Activated CD8-positive, alpha-beta memory T cell treated with anti-CD3 and anti-CD28 coated beads for 36 hours (primary cell): ENCODE data around the gene WNK4. TPM values are rescaled to one million over a fixed set of nuclear protein-coding genes. Genes with fewer than 3 reads are reported as not detected.

ENCODE experiments used
- CTCF ChIA-PET: fragments of 350-600 bp; sonication (Branson Sonifier 250); formaldehyde crosslinking; loops from one replicate; lab custom pipeline; 2021; ENCODE audit warnings: antibody characterized with exemption; lab: Charles Lee
- POLR2A ChIA-PET: fragments of 350-600 bp; sonication (Branson Sonifier 250); formaldehyde crosslinking; loops from one replicate; lab custom pipeline; 2021; ENCODE audit warnings: antibody characterized with exemption; lab: Charles Lee
- total RNA-seq, 2 experiments: library from RNA; stranded (reverse); gene quantifications; one replicate each; pipeline ENCODE4 v1.2.3, GENCODE V29; 2021

Gene WNK4
- total RNA-seq, 2 experiments from 2014 or later = 0.23 to 0.38 TPM

DNA sequence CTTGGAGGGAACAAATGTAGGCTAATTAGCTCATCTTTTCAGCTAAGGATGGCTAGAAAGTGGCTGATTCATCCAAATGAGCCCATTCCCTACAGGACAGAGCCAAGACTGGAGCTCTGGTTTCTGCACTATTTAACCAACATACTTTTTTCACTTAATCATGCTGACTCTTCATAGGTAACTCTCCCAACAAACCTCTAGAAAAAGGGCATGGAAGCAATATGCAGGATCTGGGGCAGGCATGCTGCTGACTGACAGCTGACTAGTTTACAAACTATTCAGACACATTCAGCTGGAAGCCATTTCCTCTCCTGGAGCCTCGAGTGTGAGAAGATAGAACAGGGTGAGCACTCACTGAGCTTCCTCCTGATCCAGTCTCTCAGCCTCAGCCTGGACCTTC lies 37.5 kb downstream of the WNK4 start:
- CTCF ChIA-PET = interaction anchor here (0.6 to 1.7 kb wide), 2 partner anchors 12 to 14 kb away, joined by 3 to 5 read pairs; no protein-coding TSS in a partner anchor
- POLR2A ChIA-PET = no interaction called here

- ChIA-PET CTCF (interaction anchor here (1.1 to 1.7 kb wide), 3 partner anchors 15 to 240 kb away, joined by 3 to 5 read pairs (median 4); no protein-coding TSS in a partner anchor), POLR2A (no interaction called here)
Measured at GRCh38 chr17:42818379-42818778, 38.0 kb downstream of the WNK4 start.

DNA sequence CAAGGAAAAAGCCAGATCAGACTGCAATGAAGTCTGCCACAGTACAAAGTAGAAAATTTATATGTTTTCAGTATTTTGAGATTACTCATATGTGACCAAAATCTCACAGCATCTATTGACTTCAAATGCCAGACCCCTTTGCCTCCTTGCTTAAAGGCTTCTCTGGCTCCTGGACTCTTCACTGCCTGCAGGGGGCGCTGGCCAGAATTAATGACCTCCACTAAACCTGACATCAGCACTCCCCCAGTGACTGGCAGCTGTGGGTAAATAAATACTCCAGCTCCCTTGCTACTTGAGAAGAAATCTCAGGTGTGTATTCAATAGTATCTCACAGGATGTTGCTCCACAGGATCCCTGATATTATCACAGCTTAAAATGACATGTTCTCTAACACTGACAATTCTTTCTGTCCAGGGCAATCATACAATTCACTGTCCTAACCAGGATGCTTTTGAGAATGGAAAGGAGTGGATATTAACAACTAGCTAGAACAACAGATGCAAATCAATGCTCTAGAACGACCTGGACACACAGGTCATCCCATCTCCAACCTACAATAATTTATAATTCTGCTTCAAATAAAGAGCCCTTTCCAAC lies 39.6 kb downstream of the WNK4 start:
- POLR2A ChIA-PET = no interaction called here

GRCh38 chr17:42821176-42821575 lies 40.8 kb downstream of the WNK4 start:
- ChIA-PET POLR2A (no interaction called here), CTCF (interaction anchor here (1.0 to 1.6 kb wide), 3 partner anchors 17 to 36 kb away, joined by 3 to 6 read pairs (median 4); no protein-coding TSS in a partner anchor)

More for the DNA sequence above, 39.6 kb downstream of the WNK4 start:
- CTCF ChIA-PET = interaction anchor here (0.6 to 1.6 kb wide), 7 partner anchors 9 to 296 kb away, joined by 3 to 6 read pairs (median 3); no protein-coding TSS in a partner anchor

- ChIA-PET CTCF (no interaction called here), POLR2A (no interaction called here)
Measured at GRCh38 chr17:42827472-42827871, 47.1 kb downstream of the WNK4 start.

DNA sequence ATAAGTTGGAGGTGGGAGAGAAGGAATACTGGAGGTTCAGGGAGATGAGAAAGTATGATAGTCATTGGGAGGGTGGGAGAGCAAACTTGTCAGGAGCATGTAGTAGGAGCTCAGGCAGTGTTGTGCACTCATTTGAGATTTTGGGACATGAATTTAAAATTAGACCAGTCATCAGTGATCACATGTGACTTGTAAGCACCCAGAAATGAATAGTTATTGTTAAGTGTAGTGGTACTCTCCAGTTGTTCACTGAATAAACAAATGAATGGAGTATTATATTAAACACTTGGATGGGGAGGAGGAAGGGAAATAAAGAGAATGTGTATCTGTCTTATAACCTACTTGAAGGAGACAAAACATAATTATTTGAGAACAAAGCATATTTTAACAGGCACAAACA lies 50.6 kb downstream of the WNK4 start:
- CTCF ChIA-PET = no interaction called here
- POLR2A ChIA-PET = no interaction called here

DNA sequence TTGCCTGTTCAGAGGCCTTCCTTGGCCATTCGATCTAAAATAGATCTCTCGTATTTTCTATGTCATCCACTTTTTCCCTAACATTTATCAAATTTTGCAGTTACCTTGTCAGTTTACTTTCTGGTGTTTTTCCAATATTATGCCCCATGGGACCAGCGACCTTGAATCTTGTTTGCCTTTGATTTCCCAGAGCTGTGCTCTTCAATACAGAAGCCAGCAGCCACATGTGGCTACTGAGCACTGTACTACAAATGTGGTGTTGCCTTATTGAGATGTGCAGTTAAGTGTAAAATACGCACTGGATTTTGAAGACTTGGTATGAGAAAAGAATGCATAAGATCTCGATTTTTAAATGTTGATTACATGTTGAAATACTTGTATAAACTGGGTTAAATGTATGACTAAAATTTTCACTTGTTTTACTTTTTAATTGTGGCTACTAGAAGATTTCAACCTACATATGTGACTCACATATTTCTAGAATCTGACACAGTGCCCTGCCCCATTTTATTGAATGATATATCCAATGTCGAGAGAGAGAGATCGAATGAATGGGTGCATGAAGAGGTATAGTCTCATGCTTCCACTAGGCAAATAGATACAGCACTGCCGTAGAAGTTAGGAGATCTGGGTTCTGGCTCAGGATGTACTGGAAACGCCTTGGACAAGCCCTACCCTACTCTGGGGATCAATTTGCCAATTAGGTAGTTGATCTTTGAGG lies 52.0 kb downstream of the WNK4 start:
- POLR2A ChIA-PET = interaction anchor here (0.9 to 1.9 kb wide), 4 partner anchors 8 to 228 kb away, joined by 5 to 15 read pairs (median 6); partner anchors contain the start of genes BECN1 and RPL27
- CTCF ChIA-PET = interaction anchor here (0.9 to 3.0 kb wide), 4 partner anchors 8 to 166 kb away, joined by 3 to 18 read pairs (median 6); partner anchors contain the start of genes BECN1 and RPL27

GRCh38 chr17:42832934-42833766 lies 52.7 kb downstream of the WNK4 start, which contains the start of gene PSME3:
TSS of gene PSME3 (plus strand) at chr17:42833397. CDS start at chr17:42833632, 235 bp downstream.
- ChIA-PET POLR2A (interaction anchor here (0.7 to 1.9 kb wide), 7 partner anchors 9 to 229 kb away, joined by 4 to 15 read pairs (median 5); partner anchors contain the start of genes BECN1, RPL27 and VPS25), CTCF (interaction anchor here (0.9 to 3.0 kb wide), 5 partner anchors 9 to 165 kb away, joined by 3 to 18 read pairs (median 4); partner anchors contain the start of genes BECN1 and RPL27)

- ChIA-PET CTCF (interaction anchor here (1.3 to 3.0 kb wide), 4 partner anchors 9 to 164 kb away, joined by 4 to 18 read pairs (median 6); partner anchors contain the start of genes BECN1 and RPL27), POLR2A (interaction anchor here (0.7 to 1.9 kb wide), 6 partner anchors 9 to 229 kb away, joined by 4 to 15 read pairs (median 4); partner anchors contain the start of genes BECN1, RPL27 and VPS25)
Measured at GRCh38 chr17:42833767-42834422, 53.5 kb downstream of the WNK4 start.

GRCh38 chr17:42835732-42836131 lies 55.3 kb downstream of the WNK4 start:
- ChIA-PET POLR2A (no interaction called here), CTCF (interaction anchor here (3.1 kb wide), 1 partner anchor 11 kb away, joined by 10 read pairs; the partner anchor contains the start of gene BECN1)

GRCh38 chr17:42841975-42842685 lies 61.7 kb downstream of the WNK4 start:
- POLR2A ChIA-PET = interaction anchor here (0.7 kb wide), 1 partner anchor 22 kb away, joined by 3 read pairs; no protein-coding TSS in a partner anchor

GRCh38 chr17:42843358-42843934 lies 63.0 kb downstream of the WNK4 start:
- ChIA-PET CTCF (interaction anchor here (1.5 kb wide), 1 partner anchor 10 kb away, joined by 4 read pairs; no protein-coding TSS in a partner anchor), POLR2A (no interaction called here)

More at GRCh38 chr17:42841975-42842685, 61.7 kb downstream of the WNK4 start:
- CTCF ChIA-PET = interaction anchor here (0.9 to 1.5 kb wide), 3 partner anchors 8 to 95 kb away, joined by 3 to 4 read pairs (median 3); no protein-coding TSS in a partner anchor

DNA sequence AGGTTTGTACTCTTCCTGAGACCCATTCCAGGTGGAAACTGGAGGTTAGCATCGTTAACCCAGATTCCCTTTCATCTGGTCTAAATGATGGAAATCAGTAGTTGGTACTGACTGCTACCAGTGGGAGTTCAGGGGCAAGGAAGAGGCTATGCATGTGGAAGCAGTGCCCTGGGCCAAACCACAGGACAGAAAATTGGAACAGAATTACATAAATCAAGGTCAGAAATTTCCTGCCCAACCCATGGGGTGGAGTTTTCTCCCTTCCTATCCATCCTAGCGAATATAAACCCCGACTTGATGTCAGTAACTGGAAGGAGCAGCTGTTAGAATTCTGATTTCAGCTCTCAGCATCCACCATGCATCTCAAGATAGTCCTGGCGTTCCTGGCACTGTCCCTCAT lies 63.9 kb downstream of the WNK4 start, which contains the start of gene AOC2:
TSS of gene AOC2 (plus strand) at position 310 of the 400 bp plus-strand sequence. CDS start at position 357, 47 bp downstream.
- CTCF ChIA-PET = interaction anchor here (1.7 kb wide), 1 partner anchor 21 kb away, joined by 5 read pairs; the partner anchor contains the start of gene BECN1
- POLR2A ChIA-PET = interaction anchor here (0.6 kb wide), 1 partner anchor 140 kb away, joined by 4 read pairs; no protein-coding TSS in a partner anchor

- ChIA-PET CTCF (interaction anchor here (1.3 to 2.0 kb wide), 3 partner anchors 21 to 153 kb away, joined by 3 to 8 read pairs (median 5); partner anchors contain the start of genes BECN1 and RPL27), POLR2A (interaction anchor here (0.5 to 1.7 kb wide), 4 partner anchors 11 to 153 kb away, joined by 3 to 4 read pairs (median 4); partner anchors contain the start of genes BECN1, PSME3 and RPL27)
Measured at GRCh38 chr17:42844761-42845555, 64.5 kb downstream of the WNK4 start.

DNA sequence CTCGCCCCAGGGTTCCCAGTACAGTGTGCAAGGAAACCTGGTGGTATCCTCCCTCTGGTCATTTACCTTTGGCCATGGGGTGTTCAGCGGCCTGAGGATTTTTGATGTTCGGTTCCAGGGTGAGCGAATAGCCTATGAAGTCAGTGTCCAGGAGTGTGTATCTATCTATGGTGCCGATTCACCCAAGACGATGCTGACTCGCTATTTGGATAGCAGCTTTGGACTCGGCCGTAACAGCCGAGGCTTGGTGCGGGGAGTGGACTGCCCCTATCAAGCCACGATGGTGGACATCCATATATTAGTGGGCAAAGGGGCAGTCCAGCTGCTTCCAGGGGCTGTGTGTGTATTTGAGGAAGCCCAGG lies 65.1 kb downstream of the WNK4 start:
- CTCF ChIA-PET = interaction anchor here (0.6 to 2.0 kb wide), 4 partner anchors 22 to 1172 kb away, joined by 3 to 8 read pairs (median 4); partner anchors contain the start of genes BECN1 and RPL27
- POLR2A ChIA-PET = interaction anchor here (1.0 to 1.7 kb wide), 3 partner anchors 12 to 152 kb away, joined by 3 to 4 read pairs (median 3); partner anchors contain the start of genes BECN1, PSME3 and RPL27
